ENCODE measurements around the gene GTF2A1L. TPM values are rescaled to one million over a fixed set of nuclear protein-coding genes. Genes with fewer than 3 reads are reported as not detected.

GTF2A1L gene
- total and polyA plus RNA-seq, 10 of the 15 experiments (the other 5 are each of a cell fraction or from before 2014, with no cell fraction given): not detected

GRCh38 chr2:48597492-48597891 lies 20.2 kb upstream of the GTF2A1L start (continued):
- TF ChIP-seq CTCF (IDR thresholded peaks at IDR 0.05 in 2 of 3, conservative IDR thresholded peaks at IDR 0.05 in 1 of 3; ENCODE audit: control insufficient read depth in 2 of 3, extremely low read depth in 1 of 3, insufficient read depth in 1 of 3, low read depth in 3 of 3, low read length in 3 of 3) (no peak), JUNB (IDR thresholded peaks at IDR 0.05) (no peak), CBX3 (IDR thresholded peaks at IDR 0.05; ENCODE audit: borderline replicate concordance, low read depth) (no peak), TCF12 (IDR thresholded peaks at IDR 0.05; ENCODE audit: low read depth, low read length) (no peak), KLF5 (IDR thresholded peaks at IDR 0.05; ENCODE audit: partially characterized antibody) (no peak), ZSCAN29 (IDR thresholded peaks at IDR 0.05) (no peak)
- TF ChIP-seq, protein P1, sequence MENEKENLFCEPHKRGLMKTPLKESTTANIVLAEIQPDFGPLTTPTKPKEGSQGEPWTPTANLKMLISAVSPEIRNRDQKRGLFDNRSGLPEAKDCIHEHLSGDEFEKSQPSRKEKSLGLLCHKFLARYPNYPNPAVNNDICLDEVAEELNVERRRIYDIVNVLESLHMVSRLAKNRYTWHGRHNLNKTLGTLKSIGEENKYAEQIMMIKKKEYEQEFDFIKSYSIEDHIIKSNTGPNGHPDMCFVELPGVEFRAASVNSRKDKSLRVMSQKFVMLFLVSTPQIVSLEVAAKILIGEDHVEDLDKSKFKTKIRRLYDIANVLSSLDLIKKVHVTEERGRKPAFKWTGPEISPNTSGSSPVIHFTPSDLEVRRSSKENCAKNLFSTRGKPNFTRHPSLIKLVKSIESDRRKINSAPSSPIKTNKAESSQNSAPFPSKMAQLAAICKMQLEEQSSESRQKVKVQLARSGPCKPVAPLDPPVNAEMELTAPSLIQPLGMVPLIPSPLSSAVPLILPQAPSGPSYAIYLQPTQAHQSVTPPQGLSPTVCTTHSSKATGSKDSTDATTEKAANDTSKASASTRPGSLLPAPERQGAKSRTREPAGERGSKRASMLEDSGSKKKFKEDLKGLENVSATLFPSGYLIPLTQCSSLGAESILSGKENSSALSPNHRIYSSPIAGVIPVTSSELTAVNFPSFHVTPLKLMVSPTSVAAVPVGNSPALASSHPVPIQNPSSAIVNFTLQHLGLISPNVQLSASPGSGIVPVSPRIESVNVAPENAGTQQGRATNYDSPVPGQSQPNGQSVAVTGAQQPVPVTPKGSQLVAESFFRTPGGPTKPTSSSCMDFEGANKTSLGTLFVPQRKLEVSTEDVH (IDR thresholded peaks at IDR 0.05; ENCODE audit: low read depth, partially characterized antibody): no peak
- TF ChIP-seq, protein P2, sequence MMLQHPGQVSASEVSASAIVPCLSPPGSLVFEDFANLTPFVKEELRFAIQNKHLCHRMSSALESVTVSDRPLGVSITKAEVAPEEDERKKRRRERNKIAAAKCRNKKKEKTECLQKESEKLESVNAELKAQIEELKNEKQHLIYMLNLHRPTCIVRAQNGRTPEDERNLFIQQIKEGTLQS (IDR thresholded peaks at IDR 0.05; ENCODE audit: borderline replicate concordance, extremely low read depth, low read depth, low read length): no peak
